Upper lobe of left lung (tissue), 6 donors: Measurements from ENCODE around the gene SDC3. TPM values are rescaled to one million over a fixed set of nuclear protein-coding genes. Genes with fewer than 3 reads are reported as not detected.

Experiments
- ATAC-seq, 2 donors: fragments of 200-7000 bp; cut with Tn5 transposase; one replicate each; pipeline ENCODE4 v1.9.1; 2022; ENCODE audit warnings: mild to moderate bottlenecking in 2 of 2, moderate library complexity in 2 of 2; ENCODE audit not compliant: low FRiP score in 2 of 2
- DNase-seq, 2 donors: peaks; one replicate each; pipeline ENCODE4 v3.0.0-alpha.2; 2019 to 2020
- H3K27ac ChIP-seq, 4 donors: fragments of 200-600 bp; sonication (generic); one replicate each; pipeline ENCODE4 v1.5.1; 2016 to 2019
- H3K27me3 ChIP-seq, 4 donors: fragments of 200-600 bp; sonication (generic); one replicate each; pipeline ENCODE4 v1.5.1; 2017 to 2019
- H3K36me3 ChIP-seq, 4 donors: fragments of 200-600 bp; sonication (generic); one replicate each; pipeline ENCODE4 v1.5.1; 2016 to 2019
- H3K4me1 ChIP-seq, 4 donors: fragments of 200-600 bp; sonication (generic); one replicate each; pipeline ENCODE4 v1.5.1; 2018 to 2019
- H3K4me3 ChIP-seq, 4 donors: fragments of 200-600 bp; sonication (generic); one replicate each; pipeline ENCODE4 v1.5.1; 2017 to 2019; ENCODE audit warnings: mild to moderate bottlenecking in 2 of 4, moderate library complexity in 1 of 4
- H3K9me3 ChIP-seq, 4 donors: fragments of 200-600 bp; sonication (generic); one replicate each; pipeline ENCODE4 v1.5.1; 2018 to 2019
- CTCF ChIP-seq, 6 experiments: fragments of 450-650 bp in 4 of 6; fragments of 200-600 bp in 2 of 6; sonication (generic) in 2 of 6; IDR thresholded peaks; one replicate each; pipeline ENCODE4 v1.5.1; 2016 to 2019; ENCODE audit warnings: antibody characterized with exemption in 6 of 6
- EP300 ChIP-seq, 4 donors: sonication (generic); formaldehyde crosslinking; IDR thresholded peaks; one replicate each; pipeline ENCODE4 v1.5.1; 2017; ENCODE audit warnings: antibody characterized with exemption in 4 of 4, control low read depth in 2 of 4
- POLR2A ChIP-seq, 4 donors: fragments of 450-650 bp; IDR thresholded peaks; one replicate each; pipeline ENCODE4 v1.5.1; 2016 to 2017; ENCODE audit warnings: antibody characterized with exemption in 4 of 4, mild to moderate bottlenecking in 2 of 4
- POLR2AphosphoS5 ChIP-seq, 2 donors: sonication (generic); formaldehyde crosslinking; IDR thresholded peaks; one replicate each; pipeline ENCODE4 v1.5.1; 2017; ENCODE audit warnings: antibody characterized with exemption in 2 of 2
- WGBS, 2 donors: methylation state at CpG; one replicate each; pipeline ENCODE4 v1.1.5; 2017 to 2018; 5-methylcytosine and 5-hydroxymethylcytosine counted together
- small RNA-seq, 4 donors: library from RNA; depleted of rRNA; stranded (forward); fragments of <200 nt; gene quantifications; one replicate each; pipeline ENCODE3, GENCODE V24; 2016
- total RNA-seq, 6 donors: library from RNA; depleted of rRNA in 4 of 6; stranded (reverse); fragments of >200 nt in 4 of 6; gene quantifications; one replicate each; pipeline versions ENCODE4 v1.1.0 to v1.2.1, GENCODE V29; 2016 to 2021
- donor health status: DM: no; HTN: no; CAD: no; lungs with moderate emphysema.
- donor health status: DM: no; HTN: yes; CAD: no; lungs with severe emphysema.

Gene SDC3
- total RNA-seq, 6 donors from 2014 or later: 15.8 to 65.8 (median 30.1) TPM

- Histone ChIP-seq H3K4me1 (peaks cover 19 to 41% (median 22%) of the 10 kb centered on the region in 4 donors), H3K27ac (no peak overlapping the region), H3K4me3 (no peak overlapping the region), H3K36me3 (no peaks in the 10 kb centered on the region), H3K27me3 (no peaks in the 10 kb centered on the region), H3K9me3 (no peaks in the 10 kb centered on the region)
- DNase-seq: no peak
- 90 to 95% methylated on average over 3 to 5 of the region's 5 CpGs for WGBS, 2 donors
- no peak for ATAC-seq
- TF ChIP-seq CTCF (IDR thresholded peaks at IDR 0.05): no peak
- TF ChIP-seq POLR2A (IDR thresholded peaks at IDR 0.05): no peak
- TF ChIP-seq EP300 (IDR thresholded peaks at IDR 0.05): no peak
- no peak for TF ChIP-seq POLR2AphosphoS5 (IDR thresholded peaks at IDR 0.05)
Measured at GRCh38 chr1:30820299-30820698, 88.3 kb downstream of the SDC3 start.

Small RNA genes lying within 50 kb of the gene (small RNA-seq; reads per million reads assigned to genes)
- gene RN7SKP91: 0 reads per million in 4 donors
- 0 reads per million in 4 donors for gene RN7SL371P

Other genes with a start within 250 kb of the SDC3 start
- under 1 TPM in 1 of 6 donors, not detected in 5; 0.15 TPM for gene MATN1, start 185.2 kb downstream of the SDC3 start, total RNA-seq
- gene LAPTM5, start 151.0 kb downstream of the SDC3 start, total RNA-seq: 100 to 1,000 TPM; 148 to 624 (median 225) TPM
- gene PUM1, start 157.0 kb upstream of the SDC3 start, total RNA-seq: 100 to 1,000 TPM in 3 of 6 donors, 10 to 100 TPM in 3; 85.7 to 124 (median 99.8) TPM